Parathyroid adenoma (tissue), 2 donors: ENCODE data around the gene ST7.

Source experiments
- H2AFZ ChIP-seq: fragments of 300-600 bp; sonication (generic); one replicate; pipeline ENCODE4 v1.7.0; 2017; ENCODE audit warnings: antibody characterized with exemption, mild to moderate bottlenecking
- H3K27ac ChIP-seq: fragments of 300-600 bp; sonication (generic); one replicate; pipeline ENCODE4 v1.7.0; 2017
- H3K27me3 ChIP-seq: fragments of 300-600 bp; sonication (generic); one replicate; pipeline ENCODE4 v1.7.0; 2017; ENCODE audit warnings: low read length; ENCODE audit not compliant: control insufficient read depth, insufficient read depth
- H3K36me3 ChIP-seq: fragments of 300-600 bp; sonication (generic); one replicate; pipeline ENCODE4 v1.7.0; 2017; ENCODE audit warnings: low read length; ENCODE audit not compliant: control insufficient read depth, insufficient read depth
- H3K4me1 ChIP-seq: fragments of 300-600 bp; sonication (generic); one replicate; pipeline ENCODE4 v1.7.0; 2017; ENCODE audit warnings: control low read depth
- H3K4me2 ChIP-seq: fragments of 300-600 bp; sonication (generic); one replicate; pipeline ENCODE4 v1.7.0; 2017; ENCODE audit warnings: low read length
- H3K4me3 ChIP-seq: fragments of 300-600 bp; sonication (generic); one replicate; pipeline ENCODE4 v1.7.0; 2017; ENCODE audit warnings: low read depth, low read length
- H3K79me2 ChIP-seq: fragments of 300-600 bp; sonication (generic); one replicate; pipeline ENCODE4 v1.7.0; 2017; ENCODE audit warnings: control low read depth
- H3K9ac ChIP-seq: fragments of 300-600 bp; sonication (generic); one replicate; pipeline ENCODE4 v1.7.0; 2017; ENCODE audit warnings: mild to moderate bottlenecking
- H3K9me3 ChIP-seq: fragments of 300-600 bp; sonication (generic); one replicate; pipeline ENCODE4 v1.7.0; 2017; ENCODE audit warnings: low read length; ENCODE audit not compliant: control insufficient read depth
- CTCF ChIP-seq: fragments of 300-600 bp; sonication (generic); IDR thresholded peaks from one replicate; pipeline ENCODE4 v1.7.0; 2017; ENCODE audit warnings: antibody characterized with exemption, mild to moderate bottlenecking
- donor health status: primary hyperparathyroidism.

ST7 gene

GRCh38 chr7:117146059-117146458 is 192.8 kb downstream of the ST7 start:
- H3K36me3 ChIP-seq, result no peaks in the 10 kb centered on the region
- H3K9me3 ChIP-seq, result no peaks in the 10 kb centered on the region
- no peaks in the 10 kb centered on the region for H3K27me3 ChIP-seq
- H3K9ac ChIP-seq, result no peak overlapping the region
- H2AFZ ChIP-seq, result no peak overlapping the region
- no peak overlapping the region for H3K4me3 ChIP-seq
- H3K27ac ChIP-seq, result no peak overlapping the region
- H3K79me2 ChIP-seq, result no peaks in the 10 kb centered on the region
- H3K4me2 ChIP-seq, result no peak overlapping the region
- no peak for TF ChIP-seq CTCF
- H3K4me1 ChIP-seq, result no peaks in the 10 kb centered on the region

GRCh38 chr7:117146511-117146910 is 193.2 kb downstream of the ST7 start:
- Histone ChIP-seq H3K79me2 (no peaks in the 10 kb centered on the region), H3K4me3 (no peak overlapping the region), H3K36me3 (no peaks in the 10 kb centered on the region), H3K27ac (no peak overlapping the region), H3K4me2 (no peak overlapping the region), H3K27me3 (no peaks in the 10 kb centered on the region), H2AFZ (no peak overlapping the region), H3K9me3 (no peaks in the 10 kb centered on the region), H3K4me1 (no peaks in the 10 kb centered on the region), H3K9ac (no peak overlapping the region)
- no peak for TF ChIP-seq CTCF

GRCh38 chr7:117148971-117149370 is 195.7 kb downstream of the ST7 start:
- Histone ChIP-seq H3K4me1 (peaks cover 6% of the 10 kb centered on the region), H2AFZ (no peak overlapping the region), H3K4me2 (no peak overlapping the region), H3K79me2 (no peaks in the 10 kb centered on the region), H3K27ac (no peak overlapping the region), H3K9me3 (no peaks in the 10 kb centered on the region), H3K9ac (no peak overlapping the region), H3K27me3 (no peaks in the 10 kb centered on the region), H3K36me3 (no peaks in the 10 kb centered on the region), H3K4me3 (no peak overlapping the region)
- TF ChIP-seq CTCF, result no peak

GRCh38 chr7:117149692-117150091 is 196.4 kb downstream of the ST7 start:
- no peak overlapping the region for H3K9ac ChIP-seq
- no peaks in the 10 kb centered on the region for H3K79me2 ChIP-seq
- TF ChIP-seq CTCF, result no peak
- no peaks in the 10 kb centered on the region for H3K36me3 ChIP-seq
- no peaks in the 10 kb centered on the region for H3K9me3 ChIP-seq
- no peaks in the 10 kb centered on the region for H3K27me3 ChIP-seq
- H3K27ac ChIP-seq, result no peak overlapping the region
- H3K4me3 ChIP-seq, result no peak overlapping the region
- H2AFZ ChIP-seq, result no peak overlapping the region
- H3K4me1 ChIP-seq, result peaks cover 6% of the 10 kb centered on the region
- H3K4me2 ChIP-seq, result no peak overlapping the region

- Histone ChIP-seq H2AFZ (no peak overlapping the region), H3K9ac (no peak overlapping the region), H3K9me3 (no peaks in the 10 kb centered on the region), H3K4me2 (no peak overlapping the region), H3K27ac (no peak overlapping the region), H3K36me3 (no peaks in the 10 kb centered on the region), H3K27me3 (no peaks in the 10 kb centered on the region), H3K4me3 (no peak overlapping the region), H3K4me1 (peaks cover 6% of the 10 kb centered on the region), H3K79me2 (no peaks in the 10 kb centered on the region)
- no peak for TF ChIP-seq CTCF
Measured at GRCh38 chr7:117152213-117153007, 199.1 kb downstream of the ST7 start.
